NCI-H524 treated with DMSO at 0.1 percent for 48 hours (cell line): ENCODE measurements around the gene GPR25.

Source experiments
- DNase-seq: peaks from one replicate; lab custom pipeline; 2025; lab: John Stamatoyannopoulos, UW

Gene GPR25

DNA sequence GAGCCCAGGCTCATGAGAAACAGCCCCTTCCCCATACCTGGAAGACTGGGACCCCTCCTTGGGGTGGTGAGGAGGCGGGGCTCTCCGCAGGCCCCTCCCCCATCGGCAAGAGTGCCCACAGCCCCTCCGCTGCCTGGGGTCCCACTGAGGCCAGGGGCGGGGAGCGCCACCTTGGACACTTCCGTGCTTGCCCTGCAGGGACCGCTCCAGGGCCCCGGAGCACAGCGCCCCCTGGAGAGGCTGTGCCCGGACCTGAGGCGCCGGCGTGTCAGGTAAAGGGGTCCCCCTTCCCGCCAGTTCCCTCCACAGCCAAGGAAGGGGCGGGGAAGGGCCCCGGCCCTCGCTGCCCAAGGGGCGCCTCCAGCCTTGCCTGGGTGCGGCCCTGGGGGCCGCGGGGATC lies 43.4 kb downstream of the GPR25 start:
- no peak for DNase-seq

DNA sequence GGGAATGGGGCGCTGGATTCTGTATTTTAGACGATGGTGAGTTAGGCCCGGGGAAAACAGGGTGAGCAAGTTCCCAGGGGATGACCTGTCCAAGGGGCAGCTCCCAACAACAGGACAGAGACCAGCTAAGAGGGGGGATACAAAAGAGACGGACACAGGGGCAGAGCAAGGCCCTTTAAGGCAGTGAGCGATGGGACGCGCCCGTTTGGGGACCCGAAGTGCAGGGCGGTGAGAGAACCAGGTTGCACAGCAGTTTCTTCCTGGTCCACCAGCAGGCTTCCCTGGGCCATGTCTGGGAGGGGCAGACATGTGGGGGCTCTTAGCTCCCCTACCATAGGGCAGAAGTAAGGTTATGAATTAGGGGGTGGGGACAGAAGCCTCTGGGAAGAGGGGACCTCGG lies 43.9 kb downstream of the GPR25 start:
- DNase-seq, result no peak

DNA sequence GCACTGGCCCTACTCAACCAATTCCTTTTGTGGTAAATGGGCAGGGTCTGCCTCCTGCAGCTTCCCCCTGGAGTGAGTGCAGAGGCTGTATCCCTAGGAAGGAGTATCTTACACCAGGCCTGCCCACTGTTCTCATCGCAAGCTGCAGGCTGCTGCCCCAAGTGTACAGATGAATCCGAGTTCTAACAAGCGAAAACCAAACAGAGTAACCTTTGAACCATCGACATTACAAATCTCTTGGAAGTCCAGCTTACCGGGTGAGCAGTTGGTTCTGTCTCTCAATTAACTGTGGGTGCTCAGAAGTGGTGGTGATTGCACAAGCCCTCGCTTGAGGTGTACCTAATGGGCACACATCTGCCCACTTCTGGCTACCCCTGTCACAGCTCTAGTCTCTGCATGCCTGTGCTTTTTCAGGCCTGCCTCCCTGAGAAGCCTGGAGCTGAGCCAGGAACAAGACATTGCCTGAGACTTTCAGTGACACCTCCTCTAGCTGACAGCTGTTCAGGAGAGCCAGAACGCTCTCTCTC lies 44.6 kb downstream of the GPR25 start:
- peak; percentile 66 for DNase-seq

DNA sequence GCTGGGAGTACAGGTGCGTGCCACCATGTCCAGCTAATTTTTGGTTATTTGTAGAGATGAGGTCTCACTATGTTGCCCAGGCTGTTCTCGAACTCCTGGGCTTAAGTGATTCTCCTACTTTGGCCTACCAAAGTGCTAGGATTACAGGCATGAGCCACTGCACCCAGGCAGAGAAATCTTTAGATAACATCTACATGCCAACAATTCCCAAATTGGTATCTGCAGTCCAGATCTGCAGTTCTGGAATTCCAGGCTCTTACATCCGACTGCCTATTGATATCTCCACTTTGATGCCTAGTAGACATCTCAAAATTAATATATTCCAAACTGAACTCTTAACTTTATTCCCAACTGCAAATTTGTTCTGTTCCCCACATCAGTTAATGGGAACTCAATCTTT lies 45.2 kb downstream of the GPR25 start:
- DNase-seq, result no peak

DNA sequence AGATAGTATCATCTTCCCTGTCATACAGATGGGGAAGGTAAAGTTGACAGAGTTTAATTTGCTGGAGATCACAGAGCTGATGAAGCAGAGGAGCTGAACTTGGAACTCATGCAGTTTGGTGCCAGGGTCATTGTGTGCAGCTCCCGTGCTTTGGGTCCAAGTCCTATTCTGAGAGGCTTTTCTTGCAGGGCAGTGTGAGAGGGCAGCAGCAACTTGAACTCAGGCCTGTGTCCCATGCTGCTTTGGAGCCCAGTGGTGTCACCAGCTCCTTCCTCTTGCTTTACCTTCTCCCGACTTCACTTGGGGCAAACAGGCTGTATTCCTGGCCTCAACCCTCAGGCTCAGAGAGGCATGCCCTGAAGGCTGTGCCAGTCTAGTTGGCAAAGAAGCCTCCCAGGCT lies 46.6 kb downstream of the GPR25 start:
- no peak for DNase-seq

DNA sequence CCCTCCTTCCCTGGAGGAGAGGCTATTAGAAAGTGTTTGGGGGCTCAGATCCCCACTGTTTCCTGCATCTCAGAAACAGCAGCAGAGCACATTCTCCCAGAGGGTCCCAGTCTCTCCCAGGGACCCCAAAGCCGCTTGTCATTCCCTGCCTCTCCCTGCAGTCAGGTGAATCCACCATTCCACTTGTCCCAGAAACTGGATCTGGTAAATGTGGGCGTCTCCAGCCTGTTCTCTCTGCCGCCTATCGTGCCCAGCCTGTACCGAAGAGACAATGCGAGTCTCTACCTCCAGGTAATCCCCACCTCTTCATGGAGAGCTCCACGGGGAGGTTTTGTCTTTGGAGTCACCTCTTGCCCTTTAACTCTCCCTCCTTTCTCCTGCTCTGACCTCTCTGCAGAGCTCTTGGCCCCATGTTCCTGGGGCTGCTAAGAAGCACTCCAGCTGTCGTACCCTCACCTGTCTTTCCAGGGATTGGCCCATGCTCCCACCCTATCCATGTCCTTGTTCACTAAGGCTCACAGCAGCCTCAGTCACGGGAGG lies 48.9 kb downstream of the GPR25 start:
- DNase-seq, result no peak

DNA sequence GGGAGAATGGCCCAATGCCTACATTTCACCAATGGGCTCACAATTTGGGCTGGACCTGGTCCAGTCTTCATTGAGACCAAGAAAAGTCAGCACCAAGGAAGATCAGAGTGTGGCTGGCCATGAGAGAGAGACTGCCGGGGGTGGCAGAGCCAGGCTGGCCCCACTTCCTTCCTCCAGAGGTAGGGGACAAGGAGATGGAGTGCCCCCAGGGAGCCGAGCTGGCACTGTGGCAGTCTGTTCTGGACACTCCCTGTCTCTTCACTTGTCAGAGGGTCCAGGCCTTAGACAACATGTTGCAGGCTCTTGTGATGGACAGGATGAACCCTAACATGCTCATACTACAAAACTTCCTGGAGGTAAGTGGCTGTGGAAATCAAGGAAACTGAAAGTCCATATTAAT lies 49.6 kb downstream of the GPR25 start:
- no peak for DNase-seq

DNA sequence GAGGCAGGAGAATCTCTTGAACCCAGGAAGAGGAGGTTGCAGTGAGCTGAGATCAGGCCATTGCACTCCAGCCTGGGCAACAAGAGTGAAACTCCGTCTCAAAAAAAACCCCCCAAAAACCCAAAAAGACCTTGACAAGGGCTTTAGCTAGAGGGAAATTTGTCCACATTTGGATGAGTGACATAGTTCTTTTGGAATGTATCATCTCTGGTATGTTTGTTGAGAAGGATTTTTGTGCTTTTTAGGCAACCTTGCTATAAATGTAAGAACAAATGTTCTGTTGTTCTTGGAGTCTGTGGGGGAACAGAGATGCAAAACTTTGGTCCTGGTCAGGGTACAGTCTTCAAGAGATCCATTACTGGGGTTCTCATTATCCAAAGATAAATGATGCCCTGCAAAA lies 50.8 kb downstream of the GPR25 start:
- no peak for DNase-seq
